HL-60 (cell line): Measurements from ENCODE around the gene TBR1.

Experiments
- GABPA ChIP-seq: IDR thresholded peaks from 2 replicates; pipeline ENCODE4 v1.6.1; 2012; ENCODE audit warnings: low read depth
- POLR2AphosphoS5 ChIP-seq: IDR thresholded peaks from 2 replicates; pipeline ENCODE4 v1.6.1; 2012; ENCODE audit warnings: low read depth
- TF ChIP-seq, protein P1 (sequence below): IDR thresholded peaks from one replicate; pipeline ENCODE4 v1.5.1; 2011; ENCODE audit warnings: low read length, control low read depth, inconsistent platforms; ENCODE audit not compliant: insufficient read depth

GRCh38 chr2:161367675-161368074, 48.4 kb upstream of the TBR1 start:
- TF ChIP-seq, protein P1, sequence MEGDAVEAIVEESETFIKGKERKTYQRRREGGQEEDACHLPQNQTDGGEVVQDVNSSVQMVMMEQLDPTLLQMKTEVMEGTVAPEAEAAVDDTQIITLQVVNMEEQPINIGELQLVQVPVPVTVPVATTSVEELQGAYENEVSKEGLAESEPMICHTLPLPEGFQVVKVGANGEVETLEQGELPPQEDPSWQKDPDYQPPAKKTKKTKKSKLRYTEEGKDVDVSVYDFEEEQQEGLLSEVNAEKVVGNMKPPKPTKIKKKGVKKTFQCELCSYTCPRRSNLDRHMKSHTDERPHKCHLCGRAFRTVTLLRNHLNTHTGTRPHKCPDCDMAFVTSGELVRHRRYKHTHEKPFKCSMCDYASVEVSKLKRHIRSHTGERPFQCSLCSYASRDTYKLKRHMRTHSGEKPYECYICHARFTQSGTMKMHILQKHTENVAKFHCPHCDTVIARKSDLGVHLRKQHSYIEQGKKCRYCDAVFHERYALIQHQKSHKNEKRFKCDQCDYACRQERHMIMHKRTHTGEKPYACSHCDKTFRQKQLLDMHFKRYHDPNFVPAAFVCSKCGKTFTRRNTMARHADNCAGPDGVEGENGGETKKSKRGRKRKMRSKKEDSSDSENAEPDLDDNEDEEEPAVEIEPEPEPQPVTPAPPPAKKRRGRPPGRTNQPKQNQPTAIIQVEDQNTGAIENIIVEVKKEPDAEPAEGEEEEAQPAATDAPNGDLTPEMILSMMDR, result no peak
- no peak for TF ChIP-seq POLR2AphosphoS5
- TF ChIP-seq GABPA, result no peak
